ENCODE data around the gene TMPRSS11E. TPM values are rescaled to one million over a fixed set of nuclear protein-coding genes. Genes with fewer than 3 reads are reported as not detected.

The TMPRSS11E gene
- total RNA-seq, 4 donors from 2014 or later, result 2.3 to 11.9 (median 6.4) TPM

DNA sequence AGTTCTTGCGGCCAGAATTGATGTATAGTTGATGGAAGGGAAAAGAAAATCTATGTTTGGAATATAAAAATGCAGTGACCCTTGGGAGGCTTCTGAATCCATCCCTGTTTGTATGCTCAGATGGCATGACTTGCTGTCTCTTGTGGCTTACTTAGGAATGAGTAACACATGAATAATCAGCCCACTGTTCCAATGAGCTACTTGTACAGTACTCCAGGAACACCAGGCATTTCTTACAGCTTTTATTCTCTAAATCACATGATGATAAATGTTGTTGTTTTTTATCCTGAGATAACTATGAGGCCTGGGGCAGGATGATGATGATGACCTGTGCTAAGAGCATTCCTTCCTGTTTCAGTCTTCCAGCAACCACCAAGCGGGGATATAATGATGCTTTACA lies 18.9 kb downstream of the TMPRSS11E start:
- intact Hi-C loops (cut with DNase I; ENCODE audit: low total_unique reads), result no loop called here
- WGBS, 2 donors, result 78 to 80% methylated on average over 2 of the region's 2 CpGs
- H3K4me3 ChIP-seq (ENCODE audit: low read depth, poor library complexity, severe bottlenecking), result no peak overlapping the region
- TF ChIP-seq CTCF (IDR thresholded peaks at IDR 0.05), result no peak
- no peak for TF ChIP-seq POLR2A (IDR thresholded peaks at IDR 0.05)
- no peak for DNase-seq (ENCODE audit: low spot score in 2 of 2)

- intact Hi-C loops (cut with DNase I; ENCODE audit: low total_unique reads), result no loop called here
- no peak for DNase-seq (ENCODE audit: low spot score in 2 of 2)
- 65 to 84% methylated on average over 3 of the region's 3 CpGs for whole genome bisulfite sequencing, 2 donors
- TF ChIP-seq CTCF (IDR thresholded peaks at IDR 0.05), result no peak
- no peak for TF ChIP-seq POLR2A (IDR thresholded peaks at IDR 0.05)
- H3K4me3 ChIP-seq (ENCODE audit: low read depth, poor library complexity, severe bottlenecking), result no peak overlapping the region
Measured at GRCh38 chr4:68466751-68467150, 19.5 kb downstream of the TMPRSS11E start.

- intact Hi-C loops (cut with DNase I; ENCODE audit: low total_unique reads), result no loop called here
- H3K4me3 ChIP-seq (ENCODE audit: low read depth, poor library complexity, severe bottlenecking), result no peak overlapping the region
- TF ChIP-seq POLR2A (IDR thresholded peaks at IDR 0.05) (no peak), CTCF (IDR thresholded peaks at IDR 0.05) (no peak)
- DNase-seq (ENCODE audit: low spot score in 2 of 2), result no peak
Measured at GRCh38 chr4:68469482-68469881, 22.2 kb downstream of the TMPRSS11E start.

GRCh38 chr4:68476191-68476590 lies 28.9 kb downstream of the TMPRSS11E start:
- DNase-seq (ENCODE audit: low spot score in 2 of 2), result no peak
- TF ChIP-seq POLR2A (IDR thresholded peaks at IDR 0.05), result no peak
- no peak for TF ChIP-seq CTCF (IDR thresholded peaks at IDR 0.05)
- H3K4me3 ChIP-seq (ENCODE audit: low read depth, poor library complexity, severe bottlenecking), result no peak overlapping the region
- intact Hi-C loops (cut with DNase I; ENCODE audit: low total_unique reads), result no loop called here
- 58 to 63% methylated on average over 5 of the region's 5 CpGs for WGBS, 2 donors

GRCh38 chr4:68489338-68489737 lies 42.1 kb downstream of the TMPRSS11E start:
- intact Hi-C loops (cut with DNase I; ENCODE audit: low total_unique reads), result no loop called here
- DNase-seq (ENCODE audit: low spot score in 2 of 2), result no peak
- H3K4me3 ChIP-seq (ENCODE audit: low read depth, poor library complexity, severe bottlenecking), result no peak overlapping the region
- WGBS, 2 donors, result 92 to 96% methylated on average over 4 of the region's 5 CpGs
- TF ChIP-seq POLR2A (IDR thresholded peaks at IDR 0.05) (no peak), CTCF (IDR thresholded peaks at IDR 0.05) (no peak)

GRCh38 chr4:68490826-68491457 lies 43.7 kb downstream of the TMPRSS11E start:
- TF ChIP-seq CTCF (IDR thresholded peaks at IDR 0.05) (no peak), POLR2A (IDR thresholded peaks at IDR 0.05) (no peak)
- no peak overlapping the region for H3K4me3 ChIP-seq (ENCODE audit: low read depth, poor library complexity, severe bottlenecking)
- WGBS, 2 donors, result 88% methylated on average over 6 of the region's 6 CpGs
- DNase-seq (ENCODE audit: low spot score in 2 of 2), result no peak
- intact Hi-C loops (cut with DNase I; ENCODE audit: low total_unique reads), result no loop called here

All from lower leg skin (tissue), 4 donors.